ENCODE results near the gene PREP. TPM values are rescaled to one million over a fixed set of nuclear protein-coding genes. Genes with fewer than 3 reads are reported as not detected.
"Not testable (repeated sequence)": the region's sequence is repeated elsewhere in the genome, so short reads cannot be mapped to it uniquely, and the experiment has no call there.

Gene PREP
- total and polyA plus RNA-seq, 12 donors, result 12.3 to 37.4 (median 26.8) TPM

GRCh38 chr6:105429676-105430075 lies 26.8 kb upstream of the PREP start:
- Histone ChIP-seq H3K36me3 (no peaks in the 10 kb centered on the region), H3K27ac (no peak overlapping the region), H3K9me3 (no peaks in the 10 kb centered on the region), H3K27me3 (peaks cover 0 to under 1% (median 0%) of the 10 kb centered on the region in 7 donors), H3K4me3 (no peak overlapping the region), H3K4me1 (peaks cover 0 to 12% (median 0%) of the 10 kb centered on the region in 9 donors)
- no peak for TF ChIP-seq CTCF (IDR thresholded peaks at IDR 0.05)
- 80% methylated on average over 4 of the region's 4 CpGs for WGBS, 2 donors
- no peak for ATAC-seq
- intact Hi-C loops (cut with DNase I), result loop anchor here in 8 of 10 donors (2.0 to 10.0 kb wide), 9 partner anchors 342 to 1135 kb away; no protein-coding TSS in a partner anchor
- DNase-seq, result no peak

- no peak overlapping the region for H3K27ac ChIP-seq
- ATAC-seq (peak in 2 of 8 donors; percentile 58 to 67), DNase-seq (no peak)
- H3K9me3 ChIP-seq, result no peaks in the 10 kb centered on the region
- no peak overlapping the region for H3K4me3 ChIP-seq
- peaks cover 0 to 12% (median 0%) of the 10 kb centered on the region in 9 donors for H3K4me1 ChIP-seq
- H3K36me3 ChIP-seq, result no peaks in the 10 kb centered on the region
- TF ChIP-seq CTCF (IDR thresholded peaks at IDR 0.05), result no peak
- 55 to 57% methylated on average over 5 of the region's 5 CpGs for WGBS, 2 donors
- intact Hi-C loops (cut with DNase I), result loop anchor here in 4 of 10 donors (5.0 to 10.0 kb wide), 2 partner anchors 341 to 876 kb away; no protein-coding TSS in a partner anchor
- no peaks in the 10 kb centered on the region for H3K27me3 ChIP-seq
These were observed 25.6 kb upstream of the PREP start for GRCh38 chr6:105428342-105428957.

- WGBS, 2 donors, result 12% methylated on average over 7 of the region's 7 CpGs
- Histone ChIP-seq H3K4me3 (no peak overlapping the region), H3K27ac (no peak overlapping the region), H3K36me3 (no peaks in the 10 kb centered on the region), H3K27me3 (no peaks in the 10 kb centered on the region), H3K4me1 (peaks cover 0 to 12% (median 0%) of the 10 kb centered on the region in 9 donors), H3K9me3 (peaks cover 0 to 7% (median 0%) of the 10 kb centered on the region in 11 donors)
- intact Hi-C loops (cut with DNase I), result loop anchor here in 7 of 10 donors (1.0 to 10.0 kb wide), 5 partner anchors 332 to 881 kb away; no protein-coding TSS in a partner anchor
- ATAC-seq (peak in 6 of 8 donors; percentile 31 to 63 (median 46)), DNase-seq (peak in 1 of 2 donors; percentile 19)
- TF ChIP-seq CTCF (IDR thresholded peaks at IDR 0.05), result peak; percentile 34 to 76 (median 70)
These were observed 21.4 kb upstream of the PREP start for GRCh38 chr6:105424175-105424783.

- H3K4me1 ChIP-seq; H3K36me3 ChIP-seq; H3K27me3 ChIP-seq; H3K27ac ChIP-seq; DNase-seq; ATAC-seq; intact Hi-C loops (cut with DNase I); H3K4me3 ChIP-seq: not testable (repeated sequence)
- peaks cover 0 to 65% (median 14%) of the 10 kb centered on the region in 11 donors for H3K9me3 ChIP-seq
- WGBS, 2 donors, result 94 to 99% methylated on average over 2 of the region's 2 CpGs
These were observed 14.1 kb upstream of the PREP start for GRCh38 chr6:105416971-105417370.

Measured in heart right ventricle (tissue), 16 donors.